ENCODE measurements around the gene RESP18.
"Not testable (repeated sequence)": the region's sequence is repeated elsewhere in the genome, so short reads cannot be mapped to it uniquely, and the experiment has no call there.

The RESP18 gene

GRCh38 chr2:219325657-219326315 lies 6.8 kb downstream of the RESP18 start:
- DNase-seq (ENCODE audit: low read depth in 2 of 2), result no peak

DNA sequence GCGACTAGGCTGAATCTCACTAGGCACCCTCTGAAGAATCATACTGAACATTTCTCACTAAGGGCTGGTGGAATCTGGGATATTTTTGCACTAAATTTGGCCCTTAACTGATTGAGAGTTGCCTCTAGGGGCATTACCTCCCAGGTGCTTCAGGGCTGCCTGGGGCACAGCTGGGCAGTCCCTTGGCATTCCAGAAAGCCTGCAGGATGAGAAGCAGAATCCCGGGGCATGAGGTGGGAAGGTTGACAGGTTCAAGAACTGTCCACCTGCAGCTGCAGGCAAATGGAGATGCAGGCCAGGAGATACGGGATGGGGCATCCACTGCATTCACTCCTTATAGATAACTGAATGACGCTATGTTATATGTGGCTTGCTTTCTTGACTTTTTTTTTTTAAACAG lies 7.4 kb downstream of the RESP18 start:
- no peak for DNase-seq (ENCODE audit: low read depth in 2 of 2)

DNA sequence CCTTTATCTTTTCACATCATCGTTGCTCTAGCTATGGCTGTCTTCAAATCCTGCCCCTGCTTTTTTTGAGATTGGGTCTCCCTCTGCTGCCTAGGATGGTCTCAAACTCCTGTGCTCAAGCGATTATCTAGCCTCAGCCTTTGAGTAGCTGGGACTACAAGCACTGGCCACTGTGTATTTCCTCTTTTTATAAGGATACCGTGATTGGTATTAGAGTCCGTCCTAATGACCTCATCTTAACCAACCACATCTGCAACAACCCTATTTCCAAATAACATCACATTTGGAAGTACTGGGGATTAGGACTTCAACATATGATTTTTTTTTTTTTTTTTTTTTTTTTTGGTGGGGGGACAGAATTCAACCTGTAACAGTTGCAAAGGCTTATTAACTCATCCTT lies 9.1 kb downstream of the RESP18 start:
- DNase-seq (ENCODE audit: low read depth in 2 of 2), result no peak

DNA sequence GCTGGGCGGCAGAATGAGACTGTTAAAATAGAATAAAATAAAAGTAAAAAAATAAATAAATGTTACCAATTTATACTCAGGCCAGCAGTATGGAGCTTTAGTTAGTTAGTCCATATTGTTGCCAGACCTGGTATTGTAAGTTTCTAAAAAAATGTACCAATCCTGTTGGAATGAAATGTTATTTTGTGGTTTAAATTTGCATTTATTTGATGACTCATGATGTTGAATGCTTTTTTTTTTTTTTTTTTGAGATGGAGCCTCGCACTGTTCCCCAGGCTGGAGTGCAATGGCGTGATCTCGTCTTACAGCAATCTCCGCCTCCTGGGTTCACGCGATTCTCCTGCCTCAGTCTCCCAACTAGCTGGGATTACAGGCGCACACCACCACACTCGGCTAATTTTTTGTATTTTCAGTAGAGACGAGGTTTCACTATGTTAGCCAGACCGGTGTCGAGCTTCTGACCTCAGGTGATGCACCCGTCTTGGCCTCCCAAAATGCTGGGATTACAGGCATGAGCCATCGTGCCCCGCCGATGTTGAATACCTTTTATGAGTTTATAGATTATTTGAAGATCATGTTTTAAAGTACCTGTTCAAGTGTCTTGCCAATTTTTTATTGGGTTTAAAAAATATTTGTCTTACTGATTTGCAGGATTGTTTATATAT lies 17.6 kb downstream of the RESP18 start:
- DNase-seq (ENCODE audit: low read depth in 2 of 2), result no peak

- DNase-seq (ENCODE audit: low read depth in 2 of 2), result not testable (repeated sequence)
These were observed 19.8 kb downstream of the RESP18 start for GRCh38 chr2:219312683-219313263.

DNA sequence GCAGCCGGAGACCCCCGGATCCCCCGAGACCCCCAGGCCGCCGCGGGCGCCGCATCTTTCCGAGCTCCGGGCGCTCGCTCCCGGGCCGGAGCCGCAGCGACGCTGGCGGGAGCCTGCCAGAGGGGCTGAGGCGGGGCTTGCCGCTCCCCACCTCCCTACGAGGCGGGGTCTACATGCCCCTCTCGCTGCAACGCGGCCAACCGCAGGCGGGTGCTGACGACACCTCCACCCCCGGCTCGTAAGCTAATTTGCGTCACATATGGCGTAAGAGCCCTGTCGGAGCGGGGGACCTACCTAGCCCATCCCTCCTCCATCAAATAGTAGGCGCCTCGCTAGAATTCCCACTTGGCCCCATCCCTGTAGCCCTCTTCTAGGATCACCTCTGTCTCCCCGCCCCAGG lies 23.3 kb downstream of the RESP18 start, which contains the start of gene PTPRN:
TSS of gene PTPRN (minus strand) at position 124 of the 400 bp plus-strand sequence. CDS start at position 55, 69 bp downstream.
- no peak for DNase-seq (ENCODE audit: low read depth in 2 of 2)

DNA sequence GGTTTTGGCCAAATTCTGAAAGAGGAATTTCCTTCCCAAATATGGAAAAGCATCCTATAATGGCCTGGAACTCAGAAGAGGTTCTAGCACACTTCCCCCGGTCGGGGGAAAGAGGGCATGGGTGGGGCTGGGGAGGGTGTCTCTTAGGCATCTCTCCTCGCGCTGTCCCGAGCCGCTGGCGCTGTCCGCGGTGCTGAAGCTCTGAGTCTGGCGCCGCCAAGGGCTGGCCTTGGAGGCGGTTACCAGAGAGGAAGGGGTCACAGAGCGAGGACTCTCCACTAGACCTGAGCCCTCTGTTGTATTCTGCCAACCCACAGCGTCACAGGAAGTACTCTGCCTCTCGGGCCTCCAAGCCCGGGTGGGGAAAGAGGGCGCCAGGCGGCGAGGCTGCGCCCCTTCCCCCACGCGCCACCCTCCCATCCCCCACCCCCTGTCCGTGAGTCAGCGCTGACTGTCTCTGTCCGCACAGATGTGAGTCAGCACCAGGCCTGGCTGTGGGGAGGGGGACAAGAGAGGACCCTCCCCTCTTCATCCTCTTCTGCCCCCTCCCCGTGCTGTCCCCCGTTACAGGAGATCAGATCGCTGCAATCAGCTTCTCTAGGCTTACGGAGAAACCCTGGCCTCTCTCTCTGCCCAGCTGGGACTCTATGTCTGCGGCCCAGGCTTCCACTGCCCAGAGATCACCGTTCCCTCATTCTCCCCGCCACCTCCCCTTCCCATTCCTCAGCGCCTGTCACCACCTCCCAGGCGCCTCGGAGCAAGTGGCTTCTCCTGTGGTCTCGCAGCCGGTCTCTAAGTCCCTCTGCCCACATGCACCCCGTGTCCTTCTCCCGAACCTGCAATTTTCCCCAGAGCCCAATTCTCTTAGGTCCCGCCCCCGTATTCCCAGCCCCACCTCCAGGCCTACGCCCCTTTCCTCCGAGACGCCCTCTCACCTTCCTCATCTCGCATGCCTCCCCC lies 24.1 kb downstream of the RESP18 start:
- DNase-seq (ENCODE audit: low read depth in 2 of 2), result peak; percentile 51 to 60

GRCh38 chr2:219306047-219306446 lies 26.5 kb downstream of the RESP18 start:
- DNase-seq (ENCODE audit: low read depth in 2 of 2), result no peak

DNA sequence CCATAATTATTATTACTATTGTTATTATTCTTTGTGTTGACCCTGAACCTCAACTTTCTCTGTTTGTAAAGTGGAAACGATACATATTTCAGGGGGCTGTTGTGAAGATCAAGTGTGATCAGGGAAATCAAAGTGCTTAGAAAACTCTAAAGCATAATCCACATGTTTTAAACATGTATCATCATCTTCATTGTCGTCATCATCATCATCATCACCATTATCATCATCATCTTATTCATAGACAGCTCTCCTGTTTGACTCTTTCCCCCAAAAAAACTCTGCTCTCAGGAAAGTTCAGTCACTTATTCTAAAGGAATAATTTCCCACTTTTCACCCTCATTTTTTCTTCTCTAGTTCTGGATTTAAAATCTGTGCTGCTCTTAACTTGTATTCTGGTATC lies 28.3 kb downstream of the RESP18 start:
- no peak for DNase-seq (ENCODE audit: low read depth in 2 of 2)

GRCh38 chr2:219302412-219302968 lies 30.1 kb downstream of the RESP18 start:
- DNase-seq (ENCODE audit: low read depth in 2 of 2), result no peak

DNA sequence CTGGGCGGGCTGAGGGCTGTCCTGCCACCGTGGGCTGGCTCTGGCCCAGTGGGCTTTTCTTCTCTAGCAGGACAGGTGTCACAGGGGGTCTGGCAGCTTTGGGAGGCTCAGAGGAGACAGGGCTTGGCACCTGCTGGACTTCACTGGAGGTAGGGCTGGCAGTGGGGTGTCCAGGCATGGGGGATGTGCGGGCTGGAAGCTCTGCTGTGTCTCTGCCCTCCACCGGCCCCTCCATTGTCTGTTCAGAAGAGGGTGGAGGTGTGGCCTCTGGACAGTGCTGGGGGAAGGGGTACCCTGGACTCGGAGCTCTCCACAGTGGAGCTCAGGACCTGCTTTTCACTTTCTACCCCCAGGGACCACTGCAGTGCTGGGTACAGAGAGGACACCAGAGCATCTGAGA lies 32.5 kb downstream of the RESP18 start:
- no peak for DNase-seq (ENCODE audit: low read depth in 2 of 2)

DNA sequence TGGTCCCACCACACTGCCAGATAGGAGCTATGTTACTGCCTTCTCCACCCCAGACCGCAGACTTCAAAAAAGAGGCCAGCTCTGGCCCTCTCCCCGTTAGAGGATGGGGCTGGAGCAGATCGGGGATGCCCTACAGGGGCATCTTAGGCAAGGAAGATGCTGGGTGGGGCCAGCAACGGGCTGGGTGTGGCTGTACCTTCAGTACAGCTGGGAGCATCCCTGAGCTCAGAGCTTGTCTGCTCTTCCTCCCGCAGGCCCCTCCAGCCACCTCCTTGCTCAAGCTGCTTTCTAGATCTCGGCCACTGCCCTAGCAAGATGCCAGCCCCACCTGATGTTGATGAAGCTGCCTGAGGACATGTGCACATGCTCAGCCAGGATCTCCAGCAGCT lies 33.2 kb downstream of the RESP18 start:
- DNase-seq (ENCODE audit: low read depth in 2 of 2), result no peak

DNA sequence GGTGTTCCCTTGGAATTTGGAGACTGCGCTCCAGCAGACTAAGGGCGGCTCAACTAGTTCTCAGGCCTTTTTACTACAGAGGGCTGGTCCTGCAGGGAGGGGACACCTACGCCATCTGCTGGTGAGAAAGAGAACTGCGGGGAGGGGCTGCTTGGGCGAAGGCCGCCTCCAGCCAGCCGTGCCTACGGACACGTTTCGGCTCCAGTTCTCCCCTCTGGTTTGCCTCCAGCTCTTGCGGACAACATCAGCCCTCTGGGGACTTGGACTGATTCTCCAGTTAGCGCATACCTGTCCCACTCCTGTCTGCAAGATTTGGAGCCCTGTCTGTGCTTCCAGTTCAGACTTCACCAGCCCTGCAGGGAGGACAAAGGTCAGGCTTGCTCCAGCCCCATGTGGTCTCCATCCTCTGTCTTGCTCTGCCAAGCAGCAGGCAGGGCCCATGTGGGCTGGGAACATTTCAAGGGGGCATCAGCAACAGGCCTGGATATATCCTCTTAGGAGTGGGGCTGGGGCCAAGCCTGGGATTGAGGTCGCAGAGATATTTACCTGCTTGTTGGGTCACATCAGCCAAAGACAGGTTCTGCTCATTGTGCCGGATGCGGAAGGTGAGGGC lies 33.7 kb downstream of the RESP18 start:
- DNase-seq (ENCODE audit: low read depth in 2 of 2), result peak; percentile 90 to 93

DNA sequence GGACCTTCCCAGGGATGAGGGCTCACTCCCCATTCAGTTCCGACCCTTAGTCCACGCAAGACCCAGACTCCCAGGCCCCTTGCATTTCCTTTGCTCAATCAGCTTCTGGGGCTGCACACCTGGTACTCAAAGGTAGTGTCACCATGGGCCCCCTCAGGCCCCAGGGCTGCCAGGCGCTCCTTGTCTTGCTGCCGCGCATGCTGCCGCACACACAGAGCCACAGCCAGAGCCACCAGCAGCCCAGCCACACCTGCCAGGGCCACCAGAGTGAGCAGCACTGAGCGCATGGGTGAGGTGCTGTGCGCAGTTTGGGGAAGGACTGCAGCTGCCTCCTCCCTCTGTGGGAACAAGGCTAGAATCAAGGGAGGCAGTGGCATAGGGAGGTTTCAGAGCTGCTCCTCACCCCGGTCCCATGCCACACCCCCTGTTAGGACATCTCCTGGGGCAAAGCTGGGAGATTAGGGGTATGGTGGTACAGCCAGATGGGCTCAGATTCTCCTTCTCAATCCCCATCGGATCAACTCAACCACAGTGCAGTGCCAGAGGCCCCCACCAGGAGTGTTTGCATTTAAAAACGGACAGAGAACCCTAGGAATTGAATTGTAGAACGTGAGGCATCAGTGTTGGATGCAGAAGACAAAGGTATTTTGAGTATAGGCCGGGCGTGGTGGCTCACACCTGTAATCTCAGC lies 34.6 kb downstream of the RESP18 start:
- DNase-seq (ENCODE audit: low read depth in 2 of 2), result no peak

GRCh38 chr2:219296631-219297391 lies 35.7 kb downstream of the RESP18 start:
- no peak for DNase-seq (ENCODE audit: low read depth in 2 of 2)

GRCh38 chr2:219296142-219296541 lies 36.4 kb downstream of the RESP18 start:
- DNase-seq (ENCODE audit: low read depth in 2 of 2), result no peak

DNA sequence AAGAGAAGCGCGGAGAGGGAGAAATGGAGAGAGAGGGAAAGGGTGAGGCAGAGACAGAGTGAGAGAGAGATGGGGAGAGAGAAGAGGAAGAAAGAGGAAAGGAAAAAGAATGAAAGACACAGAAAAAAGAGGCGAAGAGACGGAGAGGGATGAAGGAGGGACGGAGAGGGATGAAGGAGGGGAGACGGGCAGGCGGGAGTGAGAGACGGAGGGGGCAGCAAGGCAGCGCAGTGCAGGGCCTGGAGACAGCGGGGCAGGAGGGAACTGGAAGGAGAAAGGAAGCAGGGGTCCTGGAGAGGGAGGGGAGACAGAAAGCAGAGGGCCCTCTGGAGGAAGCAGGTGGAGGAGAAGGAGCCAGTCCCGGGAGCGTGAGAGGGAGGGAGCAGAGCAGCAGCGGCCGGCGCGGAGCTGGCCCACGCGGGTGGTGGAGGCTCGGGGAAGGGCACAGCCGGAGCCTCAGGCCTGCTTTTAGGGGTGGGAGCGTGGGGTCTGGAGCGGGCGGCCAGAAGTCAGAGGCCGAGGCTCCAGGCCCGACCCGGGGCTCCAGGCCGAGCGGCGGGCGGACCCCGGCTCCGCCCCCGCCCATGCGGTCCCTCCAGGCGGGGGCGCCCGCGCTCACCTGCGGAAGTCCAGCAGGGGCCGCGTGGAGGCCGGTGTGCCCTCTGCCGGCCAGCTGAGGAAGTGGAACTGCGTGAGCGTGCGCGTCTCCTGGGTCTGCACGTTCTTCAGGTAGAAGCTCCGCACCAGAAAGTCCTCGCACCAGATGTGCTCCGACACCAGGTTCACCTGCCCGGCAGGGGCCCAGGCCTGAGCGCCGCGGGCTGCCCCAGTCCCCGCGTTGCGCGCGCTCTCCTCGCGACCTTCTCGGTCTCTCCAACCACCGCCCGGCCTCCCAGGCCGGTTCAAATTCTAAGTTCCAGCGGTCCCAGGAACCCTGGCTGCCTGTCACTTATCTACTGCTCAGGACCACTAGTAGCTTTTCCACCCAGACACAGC lies 37.9 kb downstream of the RESP18 start:
- DNase-seq (ENCODE audit: low read depth in 2 of 2), result peak; percentile 81 to 86

GRCh38 chr2:219293736-219294231 lies 38.8 kb downstream of the RESP18 start:
- DNase-seq (ENCODE audit: low read depth in 2 of 2), result no peak
